H9 (cell line): ENCODE measurements around the gene MYT1. TPM values are rescaled to one million over a fixed set of nuclear protein-coding genes. Genes with fewer than 3 reads are reported as not detected.

Experiments used
- DNase-seq: peaks from one replicate; pipeline ENCODE4 v3.0.0-alpha.2; 2017
- H2AFZ ChIP-seq: one replicate; pipeline ENCODE4 v1.6.1; 2013; ENCODE audit warnings: mild to moderate bottlenecking, low read length, control low read depth, moderate library complexity
- H2AK5ac ChIP-seq: 2 replicates; pipeline ENCODE4 v1.6.1; 2013; ENCODE audit warnings: low read length, control low read depth, mixed read lengths; ENCODE audit not compliant: insufficient read length
- H2BK120ac ChIP-seq: one replicate; pipeline ENCODE4 v1.6.1; 2013; ENCODE audit warnings: low read depth, mild to moderate bottlenecking, low read length, control low read depth, inconsistent platforms; ENCODE audit not compliant: poor library complexity, severe bottlenecking
- H2BK12ac ChIP-seq: 2 replicates; pipeline ENCODE4 v1.6.1; 2013; ENCODE audit warnings: low read length, control low read depth, mixed read lengths, low read depth; ENCODE audit not compliant: insufficient read length
- H2BK15ac ChIP-seq: 2 replicates; pipeline ENCODE4 v1.6.1; 2013; ENCODE audit warnings: low read depth, low read length, control low read depth
- H2BK20ac ChIP-seq: one replicate; pipeline ENCODE4 v1.6.1; 2013; ENCODE audit warnings: low read depth, mild to moderate bottlenecking, low read length, control low read depth, inconsistent platforms; ENCODE audit not compliant: poor library complexity, severe bottlenecking
- H2BK5ac ChIP-seq: 2 replicates; pipeline ENCODE4 v1.6.1; 2013; ENCODE audit warnings: low read length, control low read depth, mixed read lengths; ENCODE audit not compliant: insufficient read length
- H3K14ac ChIP-seq: 2 replicates; pipeline ENCODE4 v1.6.1; 2013; ENCODE audit warnings: low read length, control low read depth; ENCODE audit not compliant: insufficient read depth
- H3K18ac ChIP-seq: 2 replicates; pipeline ENCODE4 v1.6.1; 2013; ENCODE audit warnings: low read depth, mild to moderate bottlenecking, mixed read lengths, low read length, control low read depth; ENCODE audit not compliant: insufficient read length
- H3K23ac ChIP-seq: 2 replicates; pipeline ENCODE4 v1.6.1; 2013; ENCODE audit warnings: low read length, control low read depth, mixed read lengths, low read depth; ENCODE audit not compliant: insufficient read length
- H3K23me2 ChIP-seq: 2 replicates; pipeline ENCODE4 v1.6.1; 2013; ENCODE audit warnings: low read depth, mild to moderate bottlenecking, mixed read lengths, low read length, control low read depth; ENCODE audit not compliant: insufficient read length, poor library complexity, severe bottlenecking
- H3K27ac ChIP-seq: 2 replicates; pipeline ENCODE4 v1.5.1; 2013; ENCODE audit warnings: low read length, control low read depth, mixed read lengths, low read depth; ENCODE audit not compliant: insufficient read length
- H3K27me3 ChIP-seq: 2 replicates; pipeline ENCODE4 v1.6.1; 2013; ENCODE audit warnings: low read length, control low read depth, inconsistent platforms; ENCODE audit not compliant: insufficient read depth
- H3K4ac ChIP-seq: 2 replicates; pipeline ENCODE4 v1.6.1; 2013; ENCODE audit warnings: low read depth, mild to moderate bottlenecking, control low read depth, inconsistent platforms, low read length, moderate library complexity
- H3K4me1 ChIP-seq: 2 replicates; pipeline ENCODE4 v1.6.1; 2013; ENCODE audit warnings: low read length, control low read depth, inconsistent platforms; ENCODE audit not compliant: insufficient read depth
- H3K4me2 ChIP-seq: 2 replicates; pipeline ENCODE4 v1.6.1; 2013; ENCODE audit warnings: low read length, control low read depth, mixed read lengths; ENCODE audit not compliant: insufficient read length, insufficient read depth
- H3K56ac ChIP-seq: 2 replicates; pipeline ENCODE4 v1.6.1; 2013; ENCODE audit warnings: low read depth, mild to moderate bottlenecking, mixed read lengths, low read length, control low read depth; ENCODE audit not compliant: insufficient read length
- H3K79me1 ChIP-seq: 2 replicates; pipeline ENCODE4 v1.6.1; 2013; ENCODE audit warnings: low read depth, mild to moderate bottlenecking, moderate library complexity, low read length, control low read depth, inconsistent platforms; ENCODE audit not compliant: insufficient read depth, poor library complexity, severe bottlenecking
- H3K79me2 ChIP-seq: 2 replicates; pipeline ENCODE4 v1.6.1; 2013; ENCODE audit warnings: low read length, control low read depth, inconsistent platforms; ENCODE audit not compliant: insufficient read depth
- H3K9ac ChIP-seq: 2 replicates; pipeline ENCODE4 v1.6.1; 2013; ENCODE audit warnings: low read length, control low read depth, mixed read lengths; ENCODE audit not compliant: insufficient read length; ENCODE audit errors: extremely low read depth
- H3K9me3 ChIP-seq: one replicate; pipeline ENCODE4 v1.6.1; 2013; ENCODE audit warnings: low read depth, low read length, inconsistent platforms; ENCODE audit not compliant: control insufficient read depth
- H3T11ph ChIP-seq: one replicate; pipeline ENCODE4 v1.6.1; 2013; ENCODE audit warnings: mild to moderate bottlenecking, low read length, control low read depth, inconsistent platforms
- H4K20me1 ChIP-seq: one replicate; pipeline ENCODE4 v1.6.1; 2013; ENCODE audit not compliant: control insufficient read depth, insufficient read length, insufficient read depth
- H4K5ac ChIP-seq: 2 replicates; pipeline ENCODE4 v1.6.1; 2013; ENCODE audit warnings: low read depth, mild to moderate bottlenecking, mixed read lengths, low read length, control low read depth; ENCODE audit not compliant: insufficient read length
- H4K8ac ChIP-seq: replicated peaks from 2 replicates; pipeline ENCODE4 v1.6.1; 2013; ENCODE audit warnings: low read length, control low read depth, mixed read lengths, low read depth; ENCODE audit not compliant: insufficient read length
- H4K91ac ChIP-seq: 2 replicates; pipeline ENCODE4 v1.6.1; 2013; ENCODE audit warnings: low read depth, mild to moderate bottlenecking, moderate library complexity, mixed read lengths, low read length, control low read depth; ENCODE audit not compliant: insufficient read length
- H3K27ac Mint-ChIP-seq, 3 experiments: 2 replicates in 2 of 3; 3 replicates in 1 of 3; pipeline ENCODE4 v1.8.0; 2020 to 2021; ENCODE audit warnings: mixed read lengths in 3 of 3, mild to moderate bottlenecking in 1 of 3, moderate library complexity in 1 of 3
- H3K27me3 Mint-ChIP-seq: 2 replicates; pipeline ENCODE4 v1.8.0; 2021; ENCODE audit warnings: low read depth, mild to moderate bottlenecking, moderate library complexity, mixed read lengths
- H3K36me3 Mint-ChIP-seq, 3 experiments: 2 replicates in 2 of 3; 3 replicates in 1 of 3; pipeline ENCODE4 v1.8.0; 2020 to 2021; ENCODE audit warnings: low read depth in 3 of 3, mixed read lengths in 3 of 3; ENCODE audit not compliant: insufficient read depth in 1 of 3
- H3K4me1 Mint-ChIP-seq, 2 experiments: 2 replicates each; pipeline ENCODE4 v1.8.0; 2020; ENCODE audit warnings: mixed read lengths in 2 of 2
- H3K4me3 Mint-ChIP-seq, 2 experiments: 2 replicates in 1 of 2; 3 replicates in 1 of 2; pipeline ENCODE4 v1.8.0; 2020 to 2021; ENCODE audit warnings: mild to moderate bottlenecking in 2 of 2, mixed read lengths in 2 of 2, moderate library complexity in 1 of 2
- H3K9me3 Mint-ChIP-seq, 2 experiments: 2 replicates in 1 of 2; 3 replicates in 1 of 2; pipeline ENCODE4 v1.8.0; 2020; ENCODE audit warnings: mild to moderate bottlenecking in 2 of 2, mixed read lengths in 2 of 2, moderate library complexity in 1 of 2
- WGBS: extraction: QIAGEN DNeasy Blood & Tissue Kit; methylation state at CpG from one replicate; pipeline ENCODE4 v1.1.7; 2013; ENCODE audit warnings: missing lambda C conversion rate, low lambda C conversion rate, mixed read lengths; ENCODE audit not compliant: insufficient read length; ENCODE audit errors: extremely low coverage; 5-methylcytosine and 5-hydroxymethylcytosine counted together
- total RNA-seq: library from RNA; stranded (reverse); gene quantifications from 2 replicates; pipeline ENCODE4 v1.2.1, GENCODE V29; 2021
- TF ChIP-seq, protein P1 (sequence below): fragments of 200-600 bp; sonication (generic); conservative IDR thresholded peaks from 3 replicates; pipeline ENCODE4 v1.8.0; 2021; ENCODE audit warnings: antibody characterized with exemption, mild to moderate bottlenecking

Gene MYT1
- total RNA-seq, 1 experiment from 2014 or later: 0.79 TPM

DNA sequence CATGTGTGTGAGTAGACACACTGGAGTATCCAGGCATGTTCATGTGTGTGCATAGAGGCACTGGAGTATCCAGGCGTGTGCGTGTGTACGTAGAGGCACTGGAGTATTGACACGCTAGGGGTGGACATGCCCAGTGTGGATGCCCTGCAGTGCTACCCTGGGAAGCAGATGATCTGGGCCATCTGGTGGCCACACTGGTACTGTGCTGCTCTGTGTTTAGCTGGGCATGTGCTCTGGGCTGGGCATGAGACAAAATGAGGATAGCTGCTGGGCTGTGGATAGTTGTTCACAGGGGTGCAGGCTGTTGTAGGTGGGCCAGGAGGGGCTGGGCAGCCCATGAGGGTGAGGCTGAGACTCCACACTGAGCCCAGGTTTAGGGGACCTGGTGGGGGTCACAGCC is 32.8 kb upstream of the MYT1 start:
- Mint-ChIP-seq H3K4me3 (no peak overlapping the region), H3K9me3 (peaks cover 6 to 10% of the 10 kb centered on the region in 2 experiments), H3K27ac (no peak overlapping the region), H3K4me1 (peaks cover 0 to 3% of the 10 kb centered on the region in 2 experiments; a peak in 1 of 4 replicates), H3K36me3 (no peaks in the 10 kb centered on the region; a peak in 2 of 7 replicates), H3K27me3 (peaks cover 21% of the 10 kb centered on the region)
- no peak overlapping the region for H3K4me2 ChIP-seq
- H2BK20ac ChIP-seq: no peak overlapping the region
- H4K5ac ChIP-seq: no peak overlapping the region
- no peak overlapping the region for H4K91ac ChIP-seq
- no peaks in the 10 kb centered on the region for H3K23me2 ChIP-seq
- no CpG with 5 or more reads among the region's 4 CpGs for WGBS
- H3K79me1 ChIP-seq: no peaks in the 10 kb centered on the region
- H3K4me1 ChIP-seq: no peaks in the 10 kb centered on the region
- DNase-seq: no peak
- H2BK5ac ChIP-seq: no peak overlapping the region
- TF ChIP-seq, protein P1, sequence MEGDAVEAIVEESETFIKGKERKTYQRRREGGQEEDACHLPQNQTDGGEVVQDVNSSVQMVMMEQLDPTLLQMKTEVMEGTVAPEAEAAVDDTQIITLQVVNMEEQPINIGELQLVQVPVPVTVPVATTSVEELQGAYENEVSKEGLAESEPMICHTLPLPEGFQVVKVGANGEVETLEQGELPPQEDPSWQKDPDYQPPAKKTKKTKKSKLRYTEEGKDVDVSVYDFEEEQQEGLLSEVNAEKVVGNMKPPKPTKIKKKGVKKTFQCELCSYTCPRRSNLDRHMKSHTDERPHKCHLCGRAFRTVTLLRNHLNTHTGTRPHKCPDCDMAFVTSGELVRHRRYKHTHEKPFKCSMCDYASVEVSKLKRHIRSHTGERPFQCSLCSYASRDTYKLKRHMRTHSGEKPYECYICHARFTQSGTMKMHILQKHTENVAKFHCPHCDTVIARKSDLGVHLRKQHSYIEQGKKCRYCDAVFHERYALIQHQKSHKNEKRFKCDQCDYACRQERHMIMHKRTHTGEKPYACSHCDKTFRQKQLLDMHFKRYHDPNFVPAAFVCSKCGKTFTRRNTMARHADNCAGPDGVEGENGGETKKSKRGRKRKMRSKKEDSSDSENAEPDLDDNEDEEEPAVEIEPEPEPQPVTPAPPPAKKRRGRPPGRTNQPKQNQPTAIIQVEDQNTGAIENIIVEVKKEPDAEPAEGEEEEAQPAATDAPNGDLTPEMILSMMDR: peak; percentile 30; the same call in 2 of the 3 replicates
- H3K23ac ChIP-seq: no peak overlapping the region
- H2AFZ ChIP-seq: no peak overlapping the region
- no peak overlapping the region for H3K56ac ChIP-seq
- no peaks in the 10 kb centered on the region for H3K9me3 ChIP-seq
- H2BK15ac ChIP-seq: no peak overlapping the region
- no peak overlapping the region for H3K4ac ChIP-seq
- H4K8ac ChIP-seq: no peak overlapping the region
- H3K18ac ChIP-seq: no peak overlapping the region
- H3T11ph ChIP-seq: no peak overlapping the region
- no peak overlapping the region for H3K27ac ChIP-seq
- H3K27me3 ChIP-seq: no peaks in the 10 kb centered on the region
- H2BK120ac ChIP-seq: no peak overlapping the region
- H3K9ac ChIP-seq: no peak overlapping the region
- no peak overlapping the region for H2BK12ac ChIP-seq
- no peaks in the 10 kb centered on the region for H3K79me2 ChIP-seq
- no peak overlapping the region for H2AK5ac ChIP-seq
- no peak overlapping the region for H3K14ac ChIP-seq
- no peaks in the 10 kb centered on the region for H4K20me1 ChIP-seq
